GM12892 (cell line): ENCODE data around the gene LMBR1.
"Not testable (repeated sequence)": the region's sequence is repeated elsewhere in the genome, so short reads cannot be mapped to it uniquely, and the experiment has no call there.

Source experiments
- DNase-seq: peaks from one replicate; pipeline ENCODE4 v3.0.0; 2011; ENCODE audit not compliant: insufficient read length
- FAIRE-seq: peaks from 2 replicates; lab custom pipeline; 2011; peaks lifted over from hg19 to GRCh38; lab: Jason Lieb, UNC
- POLR2A ChIP-seq: IDR thresholded peaks from 2 replicates; pipeline ENCODE4 v1.6.1; 2011; ENCODE audit warnings: low read depth, low read length, control low read depth
- POLR2AphosphoS5 ChIP-seq: IDR thresholded peaks from 2 replicates; pipeline ENCODE4 v1.6.1; 2011; ENCODE audit warnings: low read depth, low read length, control low read depth
- TAF1 ChIP-seq: IDR thresholded peaks from 2 replicates; pipeline ENCODE4 v1.6.1; 2011; ENCODE audit warnings: low read depth, mild to moderate bottlenecking, control low read depth, low read length, borderline replicate concordance

The LMBR1 gene

GRCh38 chr7:156858523-156858922 is 34.5 kb downstream of the LMBR1 start:
- TF ChIP-seq POLR2AphosphoS5 (no peak), TAF1 (no peak), POLR2A (no peak)
- DNase-seq (no peak), FAIRE-seq (no peak)

DNA sequence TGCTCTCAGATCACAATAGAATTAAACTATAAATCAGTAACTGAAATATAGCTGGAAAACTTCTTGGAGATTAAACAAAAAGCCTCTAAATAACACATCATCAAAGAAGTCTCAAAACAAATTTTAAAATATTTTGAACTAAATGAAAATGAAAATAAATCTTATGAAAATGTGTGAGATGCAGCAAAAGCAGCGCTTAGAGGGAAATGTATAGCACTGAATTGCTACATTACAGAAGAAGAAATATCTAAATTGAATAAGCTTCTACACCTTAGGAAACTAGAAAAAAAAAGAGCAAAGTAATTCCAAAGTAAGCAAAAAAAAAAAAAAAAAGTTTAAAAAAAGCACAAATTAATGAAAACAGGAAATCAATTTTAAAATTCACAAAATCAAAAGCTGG is 35.2 kb downstream of the LMBR1 start:
- TF ChIP-seq POLR2A (no peak), TAF1 (no peak), POLR2AphosphoS5 (no peak)
- no peak for DNase-seq
- FAIRE-seq: no peak

DNA sequence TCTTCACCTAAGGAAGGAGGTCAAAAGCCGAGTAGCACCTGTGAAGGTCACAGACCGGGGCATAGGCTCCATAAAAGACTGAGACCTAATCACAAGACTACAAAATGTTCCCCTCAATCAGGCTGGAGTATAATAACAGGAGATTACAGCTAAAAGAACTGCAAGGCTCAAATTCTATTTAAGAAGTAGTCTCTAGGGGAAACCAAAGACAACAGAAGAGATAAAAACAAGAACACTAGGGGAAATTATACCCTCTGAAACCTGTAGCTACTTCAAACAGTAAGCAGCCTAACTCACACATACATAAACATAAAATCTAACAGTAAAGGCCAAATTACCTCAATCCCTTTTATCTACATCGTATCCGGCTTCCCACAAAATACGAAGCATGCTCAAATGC is 38.3 kb downstream of the LMBR1 start:
- DNase-seq (no peak), FAIRE-seq (no peak)
- TF ChIP-seq TAF1: no peak
- TF ChIP-seq POLR2A: no peak
- TF ChIP-seq POLR2AphosphoS5: no peak

DNA sequence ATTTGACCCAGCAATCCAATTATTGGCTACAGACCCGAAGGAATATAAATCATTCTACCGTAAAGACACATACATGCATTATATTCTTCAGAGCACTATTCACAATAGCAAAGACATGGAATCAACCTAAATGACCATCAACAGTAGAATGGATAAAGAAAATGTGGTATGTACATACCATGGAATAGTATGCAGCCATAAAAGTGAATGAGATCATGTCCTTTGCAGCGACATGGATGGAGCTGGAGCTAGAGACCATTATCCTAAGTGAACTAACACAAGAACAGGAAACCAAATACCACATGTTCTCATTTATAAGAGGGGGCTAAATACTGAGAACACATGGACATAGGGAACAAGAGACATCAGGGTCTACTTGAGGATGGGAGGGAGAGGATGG is 44.0 kb downstream of the LMBR1 start:
- FAIRE-seq: no peak
- TF ChIP-seq POLR2AphosphoS5 (no peak), POLR2A (no peak), TAF1 (no peak)
- DNase-seq: no peak

GRCh38 chr7:156845379-156846101 is 47.4 kb downstream of the LMBR1 start:
- FAIRE-seq (no peak), DNase-seq (no peak)
- TF ChIP-seq TAF1 (no peak), POLR2A (no peak), POLR2AphosphoS5 (no peak)

DNA sequence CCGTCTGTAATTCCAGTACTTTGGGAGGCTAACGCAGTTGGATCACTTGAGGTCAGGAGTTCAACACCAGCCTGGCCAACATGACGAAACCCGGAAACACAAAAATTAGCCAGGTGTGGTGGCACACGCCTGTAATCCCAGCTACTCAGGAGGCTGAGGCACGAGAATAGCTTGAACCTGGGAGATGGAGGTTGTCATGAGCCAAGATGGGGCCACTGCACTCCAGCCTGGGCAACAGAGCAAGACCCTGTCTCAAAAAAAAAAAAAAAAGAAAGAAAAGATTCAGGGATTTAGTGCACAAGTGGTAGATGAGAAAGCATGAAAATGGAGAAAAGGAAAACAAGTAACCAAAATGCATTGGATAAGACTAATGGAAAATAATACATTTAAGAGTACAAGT is 49.4 kb downstream of the LMBR1 start:
- FAIRE-seq, DNase-seq: not testable (repeated sequence)

DNA sequence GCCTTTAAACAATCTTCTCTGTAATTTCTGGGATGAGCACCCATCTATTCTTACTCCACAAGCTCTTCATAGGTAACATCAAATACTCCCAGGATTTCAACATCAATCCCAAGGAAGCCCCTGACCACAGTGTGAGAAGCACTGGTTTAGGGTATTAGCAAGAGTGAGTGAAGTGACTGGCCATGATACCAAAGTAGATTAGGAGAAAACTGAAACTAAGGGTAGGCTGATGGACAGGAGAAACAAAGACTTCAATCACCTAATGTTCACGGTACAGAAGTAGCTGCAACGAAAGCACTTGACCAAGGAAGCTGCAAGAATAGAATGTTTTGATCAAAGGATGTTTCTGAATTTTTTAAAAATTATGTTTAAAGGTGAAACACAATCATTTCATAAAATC is 49.8 kb downstream of the LMBR1 start:
- FAIRE-seq (no peak), DNase-seq (no peak)
- TF ChIP-seq TAF1 (no peak), POLR2A (no peak)

GRCh38 chr7:156842740-156843140 is 50.2 kb downstream of the LMBR1 start:
- TF ChIP-seq POLR2AphosphoS5 (no peak), TAF1 (no peak), POLR2A (no peak)
- FAIRE-seq (no peak), DNase-seq (no peak)

DNA sequence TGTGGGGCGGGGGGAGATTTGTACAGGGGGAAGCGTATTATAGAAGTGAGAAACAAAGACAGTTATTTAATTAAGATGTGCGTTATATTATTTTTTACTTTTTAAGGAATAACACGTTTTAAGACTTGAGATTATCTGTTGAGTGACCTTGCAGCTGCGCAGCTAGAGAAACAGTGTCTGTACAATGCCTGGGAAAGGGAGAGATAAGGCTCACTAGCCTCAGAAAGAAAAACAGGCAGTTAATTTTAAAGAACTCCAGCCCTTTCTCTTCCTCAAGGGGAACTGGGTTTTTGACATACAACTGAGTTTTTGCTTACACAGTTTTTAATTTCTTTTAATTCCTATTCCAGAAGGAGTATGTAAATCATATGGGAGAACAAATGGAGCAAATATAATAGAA is 50.7 kb downstream of the LMBR1 start:
- TF ChIP-seq POLR2A (no peak), TAF1 (no peak), POLR2AphosphoS5 (no peak)
- FAIRE-seq (no peak), DNase-seq (no peak)

GRCh38 chr7:156841497-156841896 is 51.5 kb downstream of the LMBR1 start:
- TF ChIP-seq POLR2AphosphoS5 (no peak), POLR2A (no peak), TAF1 (no peak)
- no peak for FAIRE-seq
- no peak for DNase-seq

DNA sequence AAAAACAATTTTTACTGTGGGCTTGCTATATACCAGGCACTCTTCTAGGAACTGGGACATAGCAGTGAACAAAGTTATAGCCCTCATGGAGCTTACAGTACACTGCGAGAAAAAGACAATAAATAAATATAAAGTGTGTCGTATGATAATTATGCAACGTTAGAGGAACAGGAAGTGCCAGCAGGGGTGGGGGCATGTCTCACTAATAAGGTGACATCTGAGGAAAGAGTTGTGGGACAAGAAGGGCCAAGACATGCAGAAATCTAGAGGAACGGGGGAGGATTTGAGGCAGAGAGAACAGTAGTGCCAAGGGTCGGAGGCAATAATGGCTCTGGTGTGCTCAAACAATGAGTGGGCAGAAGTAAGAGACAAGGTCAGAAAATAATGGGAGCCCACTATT is 52.8 kb downstream of the LMBR1 start:
- FAIRE-seq (no peak), DNase-seq (no peak)
- TF ChIP-seq POLR2A: no peak
- TF ChIP-seq POLR2AphosphoS5: no peak
- no peak for TF ChIP-seq TAF1

DNA sequence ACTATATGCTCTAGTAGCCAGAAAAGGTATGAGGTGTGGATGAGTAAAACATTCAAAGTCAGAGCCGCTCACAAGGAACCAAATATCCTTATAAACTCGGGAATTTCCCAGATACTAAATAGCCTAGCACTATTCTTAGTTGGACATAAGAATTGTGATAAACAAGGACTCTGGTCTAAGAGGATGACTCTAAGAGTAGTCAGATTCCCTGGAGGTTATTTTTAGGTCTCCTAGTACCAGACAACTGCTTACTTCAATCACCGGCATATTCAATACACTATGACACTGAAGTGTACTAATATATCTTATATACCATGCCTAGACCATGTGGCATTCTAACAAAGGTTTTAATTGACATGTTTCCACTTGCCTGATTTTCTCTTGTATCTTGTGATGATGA is 56.5 kb downstream of the LMBR1 start:
- TF ChIP-seq POLR2A (no peak), POLR2AphosphoS5 (no peak), TAF1 (no peak)
- FAIRE-seq: no peak

More for the DNA sequence above, 56.5 kb downstream of the LMBR1 start:
- no peak for DNase-seq
